Neural progenitor cell (in vitro differentiated cells): ENCODE measurements around the gene DNAJC30. TPM values are rescaled to one million over a fixed set of nuclear protein-coding genes. Genes with fewer than 3 reads are reported as not detected.
A peak's percentile ranks its signal among the peaks of the same experiment; 100 is the strongest.

ENCODE experiments used
- DNase-seq: peaks from one replicate; pipeline ENCODE4 v3.0.0-alpha.2; 2016; ENCODE audit warnings: low spot score
- H2AFZ ChIP-seq: fragments of 200-600 bp; sonication (generic); replicated peaks from 2 replicates; pipeline ENCODE4 v1.6.1; 2016; ENCODE audit warnings: antibody characterized with exemption
- H3F3A ChIP-seq: fragments of 200-600 bp; sonication (generic); 2 replicates; pipeline ENCODE4 v1.6.1; 2016; ENCODE audit warnings: antibody characterized with exemption, low read depth
- H3K27ac ChIP-seq: fragments of 200-600 bp; sonication (generic); 2 replicates; pipeline ENCODE4 v1.5.1; 2016; ENCODE audit warnings: mild to moderate bottlenecking
- H3K27me3 ChIP-seq: fragments of 200-600 bp; sonication (generic); 2 replicates; pipeline ENCODE4 v1.6.1; 2016; ENCODE audit warnings: mild to moderate bottlenecking, moderate library complexity
- H3K36me3 ChIP-seq: fragments of 200-600 bp; sonication (generic); 2 replicates; pipeline ENCODE4 v1.5.1; 2016
- H3K4me1 ChIP-seq: fragments of 200-600 bp; sonication (generic); 2 replicates; pipeline ENCODE4 v1.6.1; 2016; ENCODE audit warnings: mixed run types
- H3K4me2 ChIP-seq: fragments of 200-600 bp; sonication (generic); 2 replicates; pipeline ENCODE4 v1.6.1; 2016
- H3K4me3 ChIP-seq: fragments of 200-600 bp; sonication (generic); 2 replicates; pipeline ENCODE4 v1.5.1; 2016
- H3K79me2 ChIP-seq: fragments of 200-600 bp; sonication (generic); 2 replicates; pipeline ENCODE4 v1.6.1; 2016; ENCODE audit warnings: low read depth
- H3K9ac ChIP-seq: fragments of 200-600 bp; sonication (generic); 2 replicates; pipeline ENCODE4 v1.6.1; 2016
- H3K9me3 ChIP-seq: fragments of 200-600 bp; sonication (generic); 2 replicates; pipeline ENCODE4 v1.5.1; 2016; ENCODE audit warnings: low read depth
- H4K20me1 ChIP-seq: fragments of 200-600 bp; sonication (generic); 2 replicates; pipeline ENCODE4 v1.6.1; 2016; ENCODE audit warnings: low read depth
- H3K27ac Mint-ChIP-seq: 3 replicates; pipeline ENCODE4 v1.8.0; 2021; ENCODE audit warnings: mixed read lengths
- H3K27me3 Mint-ChIP-seq: 2 replicates; pipeline ENCODE4 v1.8.0; 2022; ENCODE audit warnings: low read depth, mild to moderate bottlenecking, inconsistent platforms, moderate library complexity, mixed read lengths; ENCODE audit not compliant: insufficient read depth
- H3K36me3 Mint-ChIP-seq: 3 replicates; pipeline ENCODE4 v1.8.0; 2021; ENCODE audit warnings: mixed read lengths
- H3K4me1 Mint-ChIP-seq: 3 replicates; pipeline ENCODE4 v1.8.0; 2021; ENCODE audit warnings: mixed read lengths
- H3K4me3 Mint-ChIP-seq: 3 replicates; pipeline ENCODE4 v1.8.0; 2021; ENCODE audit warnings: mild to moderate bottlenecking, moderate library complexity, mixed read lengths
- H3K9me3 Mint-ChIP-seq: 3 replicates; pipeline ENCODE4 v1.8.0; 2020; ENCODE audit warnings: mixed read lengths
- EZH2 ChIP-seq: fragments of 200-600 bp; sonication (generic); IDR thresholded peaks from 2 replicates; pipeline ENCODE4 v1.6.1; 2017; ENCODE audit warnings: antibody characterized with exemption, mild to moderate bottlenecking, moderate library complexity
- EZH2phosphoT487 ChIP-seq: fragments of 200-600 bp; sonication (generic); IDR thresholded peaks from 2 replicates; pipeline ENCODE4 v1.6.1; 2017; ENCODE audit warnings: antibody characterized with exemption
- total RNA-seq: library from RNA; depleted of rRNA; stranded (reverse); fragments of >200 nt; gene quantifications from 2 replicates; pipeline ENCODE4 v1.2.3, GENCODE V29; 2015; ENCODE audit warnings: low replicate concordance
- TF ChIP-seq, protein P1 (sequence below): fragments of 200-600 bp; sonication (generic); IDR thresholded peaks from 2 replicates; pipeline ENCODE4 v1.5.1; 2017; ENCODE audit warnings: antibody characterized with exemption, mild to moderate bottlenecking

The DNAJC30 gene
- total RNA-seq, 1 donor from 2014 or later = 0.94 TPM

GRCh38 chr7:73671857-73672445 lies 11.3 kb downstream of the DNAJC30 start:
- Mint-ChIP-seq H3K4me3 (no peak overlapping the region), H3K27me3 (peaks cover 3% of the 10 kb centered on the region)

GRCh38 chr7:73671322-73671661 lies 12.0 kb downstream of the DNAJC30 start:
- H3K27me3 ChIP-seq = no peaks in the 10 kb centered on the region
- H3K9ac ChIP-seq = no peak overlapping the region
- no peak overlapping the region for H3K27ac Mint-ChIP-seq
- peaks cover 7% of the 10 kb centered on the region for H3K36me3 Mint-ChIP-seq
- H3K4me3 ChIP-seq = no peak overlapping the region
- H3K27me3 Mint-ChIP-seq = peaks cover 4% of the 10 kb centered on the region
- H3K36me3 ChIP-seq = no peaks in the 10 kb centered on the region
- H3K4me3 Mint-ChIP-seq = no peak overlapping the region
- H4K20me1 ChIP-seq = peaks cover 20% of the 10 kb centered on the region
- H3K4me1 Mint-ChIP-seq = peaks cover 13% of the 10 kb centered on the region
- no peak overlapping the region for H3K27ac ChIP-seq
- no peak overlapping the region for H3K4me2 ChIP-seq
- H3K79me2 ChIP-seq = no peaks in the 10 kb centered on the region
- no peaks in the 10 kb centered on the region for H3K9me3 ChIP-seq
- no peak overlapping the region for H2AFZ ChIP-seq
- H3F3A ChIP-seq = peaks cover 11% of the 10 kb centered on the region
- no peak for DNase-seq
- peaks cover 8% of the 10 kb centered on the region for H3K4me1 ChIP-seq
- no peak for TF ChIP-seq EZH2phosphoT487
- TF ChIP-seq, protein P1, sequence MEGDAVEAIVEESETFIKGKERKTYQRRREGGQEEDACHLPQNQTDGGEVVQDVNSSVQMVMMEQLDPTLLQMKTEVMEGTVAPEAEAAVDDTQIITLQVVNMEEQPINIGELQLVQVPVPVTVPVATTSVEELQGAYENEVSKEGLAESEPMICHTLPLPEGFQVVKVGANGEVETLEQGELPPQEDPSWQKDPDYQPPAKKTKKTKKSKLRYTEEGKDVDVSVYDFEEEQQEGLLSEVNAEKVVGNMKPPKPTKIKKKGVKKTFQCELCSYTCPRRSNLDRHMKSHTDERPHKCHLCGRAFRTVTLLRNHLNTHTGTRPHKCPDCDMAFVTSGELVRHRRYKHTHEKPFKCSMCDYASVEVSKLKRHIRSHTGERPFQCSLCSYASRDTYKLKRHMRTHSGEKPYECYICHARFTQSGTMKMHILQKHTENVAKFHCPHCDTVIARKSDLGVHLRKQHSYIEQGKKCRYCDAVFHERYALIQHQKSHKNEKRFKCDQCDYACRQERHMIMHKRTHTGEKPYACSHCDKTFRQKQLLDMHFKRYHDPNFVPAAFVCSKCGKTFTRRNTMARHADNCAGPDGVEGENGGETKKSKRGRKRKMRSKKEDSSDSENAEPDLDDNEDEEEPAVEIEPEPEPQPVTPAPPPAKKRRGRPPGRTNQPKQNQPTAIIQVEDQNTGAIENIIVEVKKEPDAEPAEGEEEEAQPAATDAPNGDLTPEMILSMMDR = no peak
- no peak for TF ChIP-seq EZH2
- no peaks in the 10 kb centered on the region for H3K9me3 Mint-ChIP-seq

More at GRCh38 chr7:73671857-73672445, 11.3 kb downstream of the DNAJC30 start:
- Histone ChIP-seq H3K79me2 (no peaks in the 10 kb centered on the region), H3K9ac (no peak overlapping the region), H3K9me3 (no peaks in the 10 kb centered on the region), H3K4me3 (no peak overlapping the region), H3F3A (peaks cover 7% of the 10 kb centered on the region), H3K27me3 (no peaks in the 10 kb centered on the region), H3K27ac (no peak overlapping the region), H2AFZ (no peak overlapping the region), H3K4me2 (no peak overlapping the region), H3K36me3 (no peaks in the 10 kb centered on the region), H3K4me1 (peaks cover 8% of the 10 kb centered on the region), H4K20me1 (peaks cover 20% of the 10 kb centered on the region)
- Mint-ChIP-seq H3K27ac (no peak overlapping the region), H3K36me3 (peaks cover 7% of the 10 kb centered on the region), H3K9me3 (no peaks in the 10 kb centered on the region), H3K4me1 (peaks cover 13% of the 10 kb centered on the region)
- no peak for DNase-seq
- TF ChIP-seq, protein P1 = no peak
- no peak for TF ChIP-seq EZH2phosphoT487
- TF ChIP-seq EZH2 = no peak

DNA sequence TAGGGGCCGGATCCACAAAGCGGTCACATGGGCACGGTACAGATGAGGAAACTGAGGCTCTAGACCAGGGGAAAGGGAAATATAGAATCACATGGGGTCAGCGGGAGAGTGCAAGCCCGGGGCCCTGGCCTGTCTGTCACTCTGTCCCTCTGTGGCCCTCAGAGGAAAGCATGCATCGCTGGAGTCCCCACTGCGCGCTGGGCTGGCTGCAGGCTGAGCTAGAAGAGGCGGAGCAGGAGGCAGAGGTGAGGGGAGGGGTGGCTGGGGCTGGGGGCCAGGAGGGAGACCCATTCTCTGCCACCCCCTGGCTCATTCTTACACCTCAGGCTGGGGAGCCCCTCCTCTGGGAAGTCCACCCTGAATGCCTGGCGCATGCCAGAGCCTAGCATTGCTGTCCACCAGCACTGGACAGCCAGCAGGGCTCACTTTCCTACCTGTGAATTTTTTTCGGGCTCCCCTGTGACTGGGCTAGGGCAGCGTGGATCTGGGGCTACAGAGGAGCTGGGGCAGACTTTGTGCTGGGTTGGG lies 13.3 kb downstream of the DNAJC30 start:
- Histone ChIP-seq H3K27ac (no peak overlapping the region), H3K36me3 (no peaks in the 10 kb centered on the region), H3K4me2 (no peak overlapping the region), H3K9me3 (no peaks in the 10 kb centered on the region), H3K9ac (no peak overlapping the region), H3K4me1 (peaks cover 8% of the 10 kb centered on the region), H3K27me3 (no peaks in the 10 kb centered on the region), H3F3A (peaks cover 16% of the 10 kb centered on the region), H2AFZ (no peak overlapping the region), H3K79me2 (no peaks in the 10 kb centered on the region), H3K4me3 (no peak overlapping the region), H4K20me1 (peaks cover 18% of the 10 kb centered on the region)
- peaks cover 7% of the 10 kb centered on the region for H3K36me3 Mint-ChIP-seq
- no peak for DNase-seq
- no peak overlapping the region for H3K27ac Mint-ChIP-seq
- peaks cover 20% of the 10 kb centered on the region for H3K4me1 Mint-ChIP-seq
- no peaks in the 10 kb centered on the region for H3K9me3 Mint-ChIP-seq
- H3K4me3 Mint-ChIP-seq = peak overlapping the region; percentile 78
- no peak for TF ChIP-seq EZH2
- TF ChIP-seq, protein P1 = no peak
- TF ChIP-seq EZH2phosphoT487 = no peak
- peaks cover 9% of the 10 kb centered on the region for H3K27me3 Mint-ChIP-seq
